ENCODE data around the gene CFAP74.

DNA sequence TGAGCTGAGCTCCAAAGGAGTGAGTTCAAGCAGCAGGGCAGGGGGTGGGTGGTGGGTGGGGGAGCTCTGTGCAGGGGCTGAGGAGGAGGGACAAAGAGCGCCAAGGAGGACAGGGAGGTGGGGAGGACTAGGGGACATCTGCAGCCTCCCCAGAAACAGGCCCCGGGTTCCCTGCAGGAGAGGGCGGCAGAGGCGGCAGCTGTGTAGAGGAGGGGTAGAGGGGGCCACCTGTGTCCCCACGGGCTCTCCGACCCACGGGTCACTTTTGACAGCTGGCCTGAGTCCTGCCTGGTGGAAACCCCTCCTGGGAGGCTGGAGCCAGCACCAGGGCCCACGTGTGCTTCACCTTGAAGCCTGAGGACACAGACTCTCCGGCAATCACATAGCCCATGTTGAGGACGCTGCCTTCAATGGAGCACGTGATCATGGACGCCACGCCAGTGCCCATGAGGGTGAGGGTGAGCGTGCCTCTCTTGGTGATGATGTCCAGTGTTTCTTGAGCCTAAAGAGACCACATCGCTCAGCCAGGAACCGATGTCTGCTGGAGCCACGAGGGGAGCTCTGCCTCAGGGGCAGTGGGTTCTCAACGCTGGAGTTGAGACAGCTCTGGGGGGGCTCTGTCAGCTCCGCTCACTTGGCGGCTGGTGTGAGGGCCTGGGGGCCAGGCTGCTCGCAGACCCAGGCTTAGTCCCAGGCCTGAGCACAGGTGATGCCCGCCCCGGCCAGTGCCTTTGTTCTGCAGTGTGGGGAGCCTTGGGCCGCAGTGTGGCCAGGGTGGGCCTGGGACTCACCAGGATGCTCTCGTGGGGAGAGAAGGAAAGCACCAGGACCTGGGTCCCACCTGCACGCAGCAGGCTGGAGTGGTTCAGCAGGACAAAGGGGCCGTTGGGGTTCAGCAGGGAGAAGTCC, 77.9 kb downstream of the CFAP74 start:
- no peak for TF ChIP-seq CTCF (IDR thresholded peaks at IDR 0.05)
- no peak for TF ChIP-seq POLR2A (IDR thresholded peaks at IDR 0.05)
